Mesenchymal stem cell (in vitro differentiated cells and primary cell): ENCODE results near the gene TNNI3.

ENCODE experiments used
- DNase-seq: peaks from one replicate; pipeline ENCODE4 v3.0.0-alpha.2; 2013
- H2AFZ ChIP-seq: one replicate; pipeline ENCODE4 v1.6.1; 2013; ENCODE audit warnings: low read depth, mild to moderate bottlenecking, control low read depth, inconsistent platforms, low read length, moderate library complexity
- H2AK5ac ChIP-seq: 2 replicates; pipeline ENCODE4 v1.6.1; 2013; ENCODE audit warnings: low read length, moderate library complexity, mild to moderate bottlenecking, inconsistent platforms; ENCODE audit not compliant: severe bottlenecking
- H2BK120ac ChIP-seq: one replicate; pipeline ENCODE4 v1.6.1; 2013; ENCODE audit warnings: low read depth, mild to moderate bottlenecking, inconsistent platforms, low read length, moderate library complexity
- H2BK12ac ChIP-seq, 2 experiments: one replicate each; pipeline ENCODE4 v1.6.1; 2013; ENCODE audit warnings: inconsistent platforms in 2 of 2, low read length in 2 of 2, mild to moderate bottlenecking in 2 of 2, moderate library complexity in 2 of 2, control low read depth in 1 of 2
- H2BK15ac ChIP-seq: one replicate; pipeline ENCODE4 v1.6.1; 2013; ENCODE audit warnings: mild to moderate bottlenecking, low read depth, inconsistent platforms; ENCODE audit not compliant: poor library complexity, severe bottlenecking
- H2BK5ac ChIP-seq: 2 replicates; pipeline ENCODE4 v1.6.1; 2013; ENCODE audit warnings: low read depth, mild to moderate bottlenecking, low read length, control low read depth, inconsistent platforms; ENCODE audit not compliant: poor library complexity, severe bottlenecking
- H3K14ac ChIP-seq, 2 experiments: one replicate each; pipeline ENCODE4 v1.6.1; 2013; ENCODE audit warnings: inconsistent platforms in 2 of 2, low read length in 2 of 2, control low read depth in 1 of 2, mild to moderate bottlenecking in 1 of 2, moderate library complexity in 1 of 2
- H3K18ac ChIP-seq, 2 experiments: one replicate each; pipeline ENCODE4 v1.6.1; 2013; ENCODE audit warnings: inconsistent platforms in 2 of 2, low read length in 2 of 2, control low read depth in 1 of 2, low read depth in 1 of 2, mild to moderate bottlenecking in 1 of 2
- H3K23ac ChIP-seq, 2 experiments: one replicate each; pipeline ENCODE4 v1.6.1; 2013; ENCODE audit warnings: inconsistent platforms in 2 of 2, low read length in 2 of 2, mild to moderate bottlenecking in 2 of 2, moderate library complexity in 2 of 2, control low read depth in 1 of 2
- H3K27ac ChIP-seq: 2 replicates; pipeline ENCODE4 v1.5.1; 2013; ENCODE audit warnings: mild to moderate bottlenecking, moderate library complexity, low read length, control low read depth, inconsistent platforms; ENCODE audit not compliant: poor library complexity, severe bottlenecking
- H3K27me3 ChIP-seq, 2 experiments: 2 replicates each; pipeline versions ENCODE4 v1.6.1 to v1.7.0; 2013; ENCODE audit warnings: low read length in 2 of 2, mild to moderate bottlenecking in 2 of 2, moderate library complexity in 2 of 2, control low read depth in 1 of 2, inconsistent platforms in 1 of 2; ENCODE audit not compliant: control insufficient read depth in 1 of 2, insufficient read depth in 1 of 2
- H3K36me3 ChIP-seq, 2 experiments: 2 replicates each; pipeline versions ENCODE4 v1.6.1 to v1.7.0; 2013; ENCODE audit warnings: low read length in 2 of 2, control low read depth in 1 of 2, inconsistent platforms in 1 of 2, low read depth in 1 of 2, mild to moderate bottlenecking in 1 of 2; ENCODE audit not compliant: insufficient read depth in 2 of 2, control insufficient read depth in 1 of 2
- H3K4ac ChIP-seq, 2 experiments: one replicate each; pipeline ENCODE4 v1.6.1; 2013; ENCODE audit warnings: inconsistent platforms in 2 of 2, low read length in 2 of 2, mild to moderate bottlenecking in 2 of 2, moderate library complexity in 2 of 2, control low read depth in 1 of 2, low read depth in 1 of 2
- H3K4me1 ChIP-seq: 2 replicates; pipeline ENCODE4 v1.6.1; 2013; ENCODE audit warnings: low read depth, low read length, control low read depth; ENCODE audit not compliant: control insufficient read depth, insufficient read depth
- H3K4me2 ChIP-seq: 2 replicates; pipeline ENCODE4 v1.6.1; 2013; ENCODE audit warnings: low read length, mild to moderate bottlenecking, inconsistent platforms; ENCODE audit not compliant: poor library complexity, severe bottlenecking
- H3K4me3 ChIP-seq, 2 experiments: 2 replicates each; pipeline versions ENCODE4 v1.5.1 to v1.7.0; 2013; ENCODE audit warnings: low read length in 2 of 2, mild to moderate bottlenecking in 2 of 2, control low read depth in 1 of 2, low read depth in 1 of 2; ENCODE audit not compliant: insufficient read depth in 1 of 2
- H3K79me1 ChIP-seq: replicated peaks from 2 replicates; pipeline ENCODE4 v1.6.1; 2013; ENCODE audit warnings: mild to moderate bottlenecking, control low read depth, low read length, inconsistent platforms; ENCODE audit not compliant: poor library complexity, severe bottlenecking
- H3K9ac ChIP-seq: 2 replicates; pipeline ENCODE4 v1.7.0; 2013; ENCODE audit warnings: mild to moderate bottlenecking, low read length, moderate library complexity
- H3K9me3 ChIP-seq: 2 replicates; pipeline ENCODE4 v1.7.0; 2013; ENCODE audit warnings: mild to moderate bottlenecking, low read length; ENCODE audit not compliant: control insufficient read depth
- H4K8ac ChIP-seq: one replicate; pipeline ENCODE4 v1.6.1; 2013; ENCODE audit warnings: inconsistent platforms, mild to moderate bottlenecking, low read length, moderate library complexity
- H4K91ac ChIP-seq: one replicate; pipeline ENCODE4 v1.6.1; 2013; ENCODE audit warnings: mild to moderate bottlenecking, low read length, inconsistent platforms
- WGBS: methylation state at CpG from one replicate; pipeline ENCODE4 v1.1.7; 2013; ENCODE audit warnings: mixed read lengths; 5-methylcytosine and 5-hydroxymethylcytosine counted together

Gene TNNI3

GRCh38 chr19:55160986-55161365 lies 3.4 kb upstream of the TNNI3 start:
- no peaks in the 10 kb centered on the region for H3K36me3 ChIP-seq
- DNase-seq, result no peak

DNA sequence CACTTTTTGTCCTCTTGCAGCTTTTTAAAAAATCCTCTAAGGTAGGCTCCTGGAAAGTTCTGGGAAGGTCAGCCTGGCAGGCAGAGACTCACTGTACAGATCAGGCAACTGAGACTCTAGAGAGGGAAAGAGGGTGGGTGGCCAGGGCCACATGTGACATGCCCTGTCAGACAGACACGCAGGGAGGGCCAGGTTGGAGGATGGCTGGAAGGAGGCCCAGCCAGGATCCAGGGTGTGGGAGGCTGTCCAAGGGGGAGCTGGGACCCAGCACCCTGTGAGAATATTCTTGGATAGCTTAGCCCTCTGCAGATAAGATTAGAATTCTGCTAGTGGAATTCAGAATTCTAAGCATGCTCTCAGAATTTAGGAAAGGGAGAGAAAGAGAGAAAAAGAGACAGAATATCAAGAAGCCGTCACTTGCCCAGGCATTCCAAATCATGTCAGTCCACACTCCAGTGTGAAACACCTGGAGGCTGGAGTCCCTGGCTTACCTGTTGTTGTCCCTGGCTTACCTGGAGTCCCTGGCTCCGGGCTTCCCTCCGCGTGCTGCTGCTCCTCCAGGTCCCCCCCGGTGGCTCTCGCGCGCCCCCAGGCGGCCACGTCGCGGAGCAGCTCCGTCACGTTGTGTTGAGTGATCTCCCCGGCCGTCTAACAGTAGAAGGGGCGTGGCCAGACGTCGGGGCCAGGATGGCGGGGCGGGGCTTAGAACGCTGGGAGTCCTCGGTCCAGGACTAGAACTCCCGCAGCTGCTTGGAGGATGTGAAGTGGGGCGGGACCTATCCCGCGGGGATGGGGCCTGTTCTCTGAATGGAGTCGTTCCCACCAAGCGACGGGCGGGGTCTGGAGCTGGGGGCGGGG lies 2.8 kb upstream of the TNNI3 start:
- no peaks in the 10 kb centered on the region for H3K79me1 ChIP-seq
- H3K27ac ChIP-seq, result no peak overlapping the region
- no peak overlapping the region for H2AK5ac ChIP-seq
- WGBS, result 7% methylated on average over 19 of the region's 33 CpGs
- no peak overlapping the region for H4K91ac ChIP-seq
- H3K23ac ChIP-seq, result no peak overlapping the region
- no peak overlapping the region for H2BK120ac ChIP-seq
- H3K14ac ChIP-seq, result peak overlapping the region in 1 of 2 experiments; percentile 82
- peak; percentile 80 for DNase-seq
- H4K8ac ChIP-seq, result no peak overlapping the region
- H3K36me3 ChIP-seq, result no peaks in the 10 kb centered on the region
- H3K9me3 ChIP-seq, result no peaks in the 10 kb centered on the region
- H3K4me2 ChIP-seq, result no peak overlapping the region
- H3K4me1 ChIP-seq, result peaks cover 33% of the 10 kb centered on the region
- H2BK15ac ChIP-seq, result no peak overlapping the region
- H2BK12ac ChIP-seq, result peak overlapping the region; percentile 29 to 38
- no peak overlapping the region for H2AFZ ChIP-seq
- H3K4ac ChIP-seq, result peak overlapping the region in 1 of 2 experiments; percentile 18
- peaks cover 34 to 47% of the 10 kb centered on the region in 2 experiments for H3K27me3 ChIP-seq
- no peak overlapping the region for H3K9ac ChIP-seq
- H3K4me3 ChIP-seq, result no peak overlapping the region
- H3K18ac ChIP-seq, result peak overlapping the region in 1 of 2 experiments; percentile 42
- no peak overlapping the region for H2BK5ac ChIP-seq

More at GRCh38 chr19:55160986-55161365, 3.4 kb upstream of the TNNI3 start:
- H3K14ac ChIP-seq, result no peak overlapping the region
- H2BK5ac ChIP-seq, result no peak overlapping the region
- H3K4me3 ChIP-seq, result no peak overlapping the region
- no peak overlapping the region for H3K23ac ChIP-seq
- H4K91ac ChIP-seq, result no peak overlapping the region
- 31% methylated on average over 25 of the region's 32 CpGs for WGBS
- H3K9ac ChIP-seq, result no peak overlapping the region
- H2BK120ac ChIP-seq, result no peak overlapping the region
- no peak overlapping the region for H3K4me2 ChIP-seq
- no peak overlapping the region for H2BK15ac ChIP-seq
- no peak overlapping the region for H2BK12ac ChIP-seq
- no peak overlapping the region for H2AFZ ChIP-seq
- peaks cover 34% of the 10 kb centered on the region for H3K4me1 ChIP-seq
- no peaks in the 10 kb centered on the region for H3K9me3 ChIP-seq
- peaks cover 35 to 49% of the 10 kb centered on the region in 2 experiments for H3K27me3 ChIP-seq
- no peak overlapping the region for H3K18ac ChIP-seq
- no peak overlapping the region for H2AK5ac ChIP-seq
- no peaks in the 10 kb centered on the region for H3K79me1 ChIP-seq
- H3K4ac ChIP-seq, result no peak overlapping the region
- H4K8ac ChIP-seq, result no peak overlapping the region
- no peak overlapping the region for H3K27ac ChIP-seq

GRCh38 chr19:55158848-55159749 lies 1.6 kb upstream of the TNNI3 start:
- Histone ChIP-seq H3K4me1 (peaks cover 33% of the 10 kb centered on the region), H2BK15ac (no peak overlapping the region), H2AFZ (no peak overlapping the region), H4K91ac (no peak overlapping the region), H3K4me2 (no peak overlapping the region), H2BK12ac (no peak overlapping the region), H3K36me3 (no peaks in the 10 kb centered on the region), H3K4ac (no peak overlapping the region), H4K8ac (no peak overlapping the region), H2AK5ac (no peak overlapping the region), H2BK5ac (no peak overlapping the region), H3K9me3 (no peaks in the 10 kb centered on the region), H3K79me1 (no peaks in the 10 kb centered on the region), H3K4me3 (peak overlapping the region in 1 of 2 experiments; percentile 33), H2BK120ac (no peak overlapping the region), H3K23ac (no peak overlapping the region), H3K18ac (no peak overlapping the region), H3K27ac (no peak overlapping the region), H3K27me3 (peaks cover 33 to 44% of the 10 kb centered on the region in 2 experiments), H3K14ac (no peak overlapping the region), H3K9ac (no peak overlapping the region)
- WGBS, result 62% methylated on average over 18 of the region's 18 CpGs
- DNase-seq, result no peak

DNA sequence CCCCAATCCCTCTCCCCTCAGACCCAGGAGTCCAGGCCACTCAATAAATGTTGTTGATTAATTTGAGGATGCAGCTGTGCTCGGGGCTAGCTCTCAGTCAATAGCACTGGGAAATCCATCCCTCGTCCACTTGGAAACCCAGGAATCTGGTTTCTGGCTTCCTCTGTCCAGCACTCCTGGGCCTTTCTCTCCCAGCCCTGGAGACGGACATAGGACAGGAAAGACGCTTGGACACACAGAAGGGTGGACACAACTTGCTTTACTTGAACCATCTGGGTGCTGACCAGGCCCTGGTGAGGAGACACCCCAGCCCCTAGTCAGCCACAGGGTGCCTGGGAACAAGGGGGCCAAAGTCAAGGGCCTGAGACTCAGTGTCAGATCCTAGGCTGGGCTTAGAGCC lies 891 bp upstream of the TNNI3 start:
- 75% methylated on average over 4 of the region's 4 CpGs for WGBS
- Histone ChIP-seq H3K18ac (no peak overlapping the region), H2AK5ac (no peak overlapping the region), H2BK15ac (no peak overlapping the region), H3K27ac (no peak overlapping the region), H3K4ac (no peak overlapping the region), H3K9me3 (no peaks in the 10 kb centered on the region), H2BK12ac (no peak overlapping the region), H3K14ac (no peak overlapping the region), H2BK5ac (no peak overlapping the region), H3K79me1 (no peaks in the 10 kb centered on the region), H3K23ac (no peak overlapping the region), H2AFZ (no peak overlapping the region), H3K4me2 (no peak overlapping the region), H3K9ac (no peak overlapping the region), H3K27me3 (peaks cover 33 to 42% of the 10 kb centered on the region in 2 experiments), H2BK120ac (no peak overlapping the region), H3K4me3 (no peak overlapping the region), H3K36me3 (no peaks in the 10 kb centered on the region), H4K91ac (no peak overlapping the region), H3K4me1 (peaks cover 33% of the 10 kb centered on the region), H4K8ac (no peak overlapping the region)
- DNase-seq, result no peak
